ENCODE results near the gene OR5P2. TPM values are rescaled to one million over a fixed set of nuclear protein-coding genes. Genes with fewer than 3 reads are reported as not detected.

The OR5P2 gene, protein sequence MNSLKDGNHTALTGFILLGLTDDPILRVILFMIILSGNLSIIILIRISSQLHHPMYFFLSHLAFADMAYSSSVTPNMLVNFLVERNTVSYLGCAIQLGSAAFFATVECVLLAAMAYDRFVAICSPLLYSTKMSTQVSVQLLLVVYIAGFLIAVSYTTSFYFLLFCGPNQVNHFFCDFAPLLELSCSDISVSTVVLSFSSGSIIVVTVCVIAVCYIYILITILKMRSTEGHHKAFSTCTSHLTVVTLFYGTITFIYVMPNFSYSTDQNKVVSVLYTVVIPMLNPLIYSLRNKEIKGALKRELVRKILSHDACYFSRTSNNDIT
- not detected for total RNA-seq

DNA sequence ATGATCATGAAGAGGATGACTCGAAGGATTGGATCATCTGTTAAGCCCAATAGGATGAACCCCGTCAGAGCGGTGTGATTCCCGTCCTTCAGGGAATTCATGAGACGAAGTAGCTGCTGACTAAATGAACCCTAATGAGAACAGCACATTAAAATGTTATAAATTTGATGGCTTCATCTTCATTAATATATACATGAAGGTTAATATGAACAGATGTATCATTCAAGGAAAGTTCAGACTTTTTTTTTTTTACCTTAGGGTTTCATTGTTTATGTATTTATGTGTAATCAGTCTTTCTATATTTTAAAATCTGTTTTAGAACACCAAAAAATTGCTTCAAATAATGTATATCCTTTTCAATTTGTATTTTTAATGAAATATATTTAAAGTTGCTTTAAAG is at the start of gene OR5P2:
Gene OR5P2, minus strand, starts transcription at position 101 of the 400 bp plus-strand sequence. Its CDS starts 0 bp downstream, at position 101.
- Histone ChIP-seq H3K4me3 (no peak within 1 kb of the TSS), H3K9me3 (no peaks in the 10 kb centered on the region), H3K4me1 (no peaks in the 10 kb centered on the region), H3K36me3 (no peaks in the 10 kb centered on the region), H3K27ac (no peak within 1 kb of the TSS), H3K27me3 (no peaks in the 10 kb centered on the region)
- intact Hi-C loops (cut with DNase I; ENCODE audit: low total_unique reads) = no loop called here
- TF ChIP-seq, protein P1, sequence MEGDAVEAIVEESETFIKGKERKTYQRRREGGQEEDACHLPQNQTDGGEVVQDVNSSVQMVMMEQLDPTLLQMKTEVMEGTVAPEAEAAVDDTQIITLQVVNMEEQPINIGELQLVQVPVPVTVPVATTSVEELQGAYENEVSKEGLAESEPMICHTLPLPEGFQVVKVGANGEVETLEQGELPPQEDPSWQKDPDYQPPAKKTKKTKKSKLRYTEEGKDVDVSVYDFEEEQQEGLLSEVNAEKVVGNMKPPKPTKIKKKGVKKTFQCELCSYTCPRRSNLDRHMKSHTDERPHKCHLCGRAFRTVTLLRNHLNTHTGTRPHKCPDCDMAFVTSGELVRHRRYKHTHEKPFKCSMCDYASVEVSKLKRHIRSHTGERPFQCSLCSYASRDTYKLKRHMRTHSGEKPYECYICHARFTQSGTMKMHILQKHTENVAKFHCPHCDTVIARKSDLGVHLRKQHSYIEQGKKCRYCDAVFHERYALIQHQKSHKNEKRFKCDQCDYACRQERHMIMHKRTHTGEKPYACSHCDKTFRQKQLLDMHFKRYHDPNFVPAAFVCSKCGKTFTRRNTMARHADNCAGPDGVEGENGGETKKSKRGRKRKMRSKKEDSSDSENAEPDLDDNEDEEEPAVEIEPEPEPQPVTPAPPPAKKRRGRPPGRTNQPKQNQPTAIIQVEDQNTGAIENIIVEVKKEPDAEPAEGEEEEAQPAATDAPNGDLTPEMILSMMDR (IDR thresholded peaks at IDR 0.05 in 4 of 5, conservative IDR thresholded peaks at IDR 0.05 in 1 of 5) = no peak
- no peak for TF ChIP-seq POLR2A (IDR thresholded peaks at IDR 0.05)
- no peak for ATAC-seq
- in situ Hi-C loops (cut with MboI; ENCODE audit: low sequenced_read_pairs in 4 of 4) = no loop called here
- DNase-seq = no peak

DNA sequence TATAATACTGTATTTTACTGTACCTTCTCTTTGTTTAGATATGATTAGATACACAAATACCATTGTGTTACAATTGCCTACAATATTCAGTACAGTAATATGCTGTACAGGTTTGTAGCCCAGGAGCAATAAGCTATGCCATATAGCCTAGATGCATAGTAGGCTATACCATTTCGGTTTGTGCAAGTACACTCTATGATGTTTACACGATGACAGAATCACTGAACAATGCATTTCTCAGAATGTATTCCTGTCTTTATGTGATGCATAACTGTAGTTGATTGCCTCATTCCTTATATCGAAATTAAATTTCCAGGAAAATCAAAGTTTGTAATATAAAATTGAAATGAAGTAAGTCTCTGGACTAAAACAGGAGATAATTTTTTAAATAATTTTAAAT is 49.3 kb upstream of the OR5P2 start:
- TF ChIP-seq, protein P1 (IDR thresholded peaks at IDR 0.05 in 4 of 5, conservative IDR thresholded peaks at IDR 0.05 in 1 of 5) = no peak
- TF ChIP-seq POLR2A (IDR thresholded peaks at IDR 0.05) = no peak
- Histone ChIP-seq H3K36me3 (no peaks in the 10 kb centered on the region), H3K9me3 (no peaks in the 10 kb centered on the region), H3K27me3 (no peaks in the 10 kb centered on the region), H3K4me1 (no peaks in the 10 kb centered on the region), H3K27ac (no peak overlapping the region), H3K4me3 (no peak overlapping the region)
- no peak for ATAC-seq
- in situ Hi-C loops (cut with MboI; ENCODE audit: low sequenced_read_pairs in 4 of 4) (no loop called here), intact Hi-C loops (cut with DNase I; ENCODE audit: low total_unique reads) (no loop called here)
- DNase-seq = no peak

DNA sequence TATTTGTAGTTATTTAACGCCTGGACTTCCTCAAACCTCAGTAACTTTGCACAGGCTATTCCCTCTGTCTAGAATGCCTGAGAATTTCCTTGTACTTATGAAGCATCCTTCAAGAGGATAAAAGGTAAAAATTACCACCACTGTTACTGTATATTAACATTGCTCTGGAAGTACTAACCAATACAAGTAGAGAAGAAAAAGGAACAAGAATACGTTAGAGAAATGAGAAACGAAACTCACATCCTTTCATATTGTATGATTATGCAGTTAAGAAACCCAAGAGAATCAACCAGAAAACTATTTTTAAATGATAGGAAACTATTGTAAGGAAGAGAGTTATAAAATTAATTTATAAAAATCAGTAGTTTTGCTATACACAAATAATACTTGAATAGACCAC is 48.2 kb upstream of the OR5P2 start:
- Histone ChIP-seq H3K27me3 (no peaks in the 10 kb centered on the region), H3K4me1 (no peaks in the 10 kb centered on the region), H3K4me3 (no peak overlapping the region), H3K27ac (no peak overlapping the region), H3K36me3 (no peaks in the 10 kb centered on the region), H3K9me3 (no peaks in the 10 kb centered on the region)
- ATAC-seq (no peak), DNase-seq (no peak)
- no peak for TF ChIP-seq POLR2A (IDR thresholded peaks at IDR 0.05)
- TF ChIP-seq, protein P1 (IDR thresholded peaks at IDR 0.05 in 4 of 5, conservative IDR thresholded peaks at IDR 0.05 in 1 of 5) = no peak
- in situ Hi-C loops (cut with MboI; ENCODE audit: low sequenced_read_pairs in 4 of 4) (no loop called here), intact Hi-C loops (cut with DNase I; ENCODE audit: low total_unique reads) (no loop called here)

DNA sequence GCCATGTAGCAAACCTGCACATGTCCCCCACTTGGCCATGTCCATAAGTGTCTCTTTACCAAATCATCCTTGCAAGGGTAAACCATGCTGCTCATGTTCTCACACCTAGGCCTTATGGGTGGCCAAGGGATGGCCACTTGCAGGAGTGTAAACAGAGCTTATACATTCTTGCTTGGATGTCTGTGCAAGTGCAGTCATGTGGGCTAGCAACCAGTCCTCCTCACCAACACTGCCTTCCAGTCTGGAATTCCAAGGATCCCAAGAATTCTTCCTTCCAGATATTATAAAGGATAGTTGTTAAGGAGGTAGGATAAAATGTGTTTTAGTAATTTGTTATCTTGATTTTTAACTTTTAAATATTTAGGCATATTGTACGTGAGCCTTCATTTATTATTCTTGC is 47.8 kb upstream of the OR5P2 start:
- H3K27ac ChIP-seq = no peak overlapping the region
- intact Hi-C loops (cut with DNase I; ENCODE audit: low total_unique reads) (no loop called here), in situ Hi-C loops (cut with MboI; ENCODE audit: low sequenced_read_pairs in 4 of 4) (no loop called here)
- no peaks in the 10 kb centered on the region for H3K36me3 ChIP-seq
- no peak for DNase-seq
- no peaks in the 10 kb centered on the region for H3K9me3 ChIP-seq
- ATAC-seq = no peak
- TF ChIP-seq, protein P1 (IDR thresholded peaks at IDR 0.05 in 4 of 5, conservative IDR thresholded peaks at IDR 0.05 in 1 of 5) = no peak
- TF ChIP-seq POLR2A (IDR thresholded peaks at IDR 0.05) = no peak
- H3K4me3 ChIP-seq = no peak overlapping the region
- no peaks in the 10 kb centered on the region for H3K27me3 ChIP-seq
- no peaks in the 10 kb centered on the region for H3K4me1 ChIP-seq

DNA sequence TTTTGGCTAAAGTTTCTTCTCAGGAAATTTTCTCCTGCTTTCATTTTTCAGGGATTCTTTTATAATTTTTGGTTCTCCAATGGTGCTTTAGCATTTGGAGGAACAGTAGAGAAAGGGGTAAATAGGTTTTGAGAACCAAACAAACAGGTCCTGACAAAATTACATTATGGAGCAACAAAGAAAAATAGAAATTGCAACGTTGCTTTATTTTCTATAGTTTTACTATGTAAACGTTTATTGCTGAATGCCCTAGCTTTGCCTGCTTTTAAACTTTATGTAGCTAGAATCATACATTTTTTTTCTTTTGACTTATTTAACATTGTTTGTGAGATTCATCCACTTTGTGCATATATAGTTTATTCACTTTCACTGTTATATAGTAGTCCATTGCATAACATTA is 43.8 kb upstream of the OR5P2 start:
- H3K27ac ChIP-seq = no peak overlapping the region
- TF ChIP-seq POLR2A (IDR thresholded peaks at IDR 0.05) = no peak
- TF ChIP-seq, protein P1 (IDR thresholded peaks at IDR 0.05 in 4 of 5, conservative IDR thresholded peaks at IDR 0.05 in 1 of 5) = no peak
- H3K27me3 ChIP-seq = no peaks in the 10 kb centered on the region
- intact Hi-C loops (cut with DNase I; ENCODE audit: low total_unique reads) (no loop called here), in situ Hi-C loops (cut with MboI; ENCODE audit: low sequenced_read_pairs in 4 of 4) (no loop called here)
- H3K4me3 ChIP-seq = no peak overlapping the region
- no peak for DNase-seq
- H3K36me3 ChIP-seq = no peaks in the 10 kb centered on the region
- H3K4me1 ChIP-seq = no peaks in the 10 kb centered on the region
- ATAC-seq = no peak
- no peaks in the 10 kb centered on the region for H3K9me3 ChIP-seq
